GM19372 (cell line): ENCODE results near the gene SACS.

ENCODE experiments used
- ATAC-seq: cut with Tn5 transposase; IDR thresholded peaks from one replicate; pipeline ENCODE4 v1.9.1; 2021; ENCODE audit warnings: mild to moderate bottlenecking, low read depth, moderate library complexity; ENCODE audit not compliant: unreplicated experiment

SACS gene

DNA sequence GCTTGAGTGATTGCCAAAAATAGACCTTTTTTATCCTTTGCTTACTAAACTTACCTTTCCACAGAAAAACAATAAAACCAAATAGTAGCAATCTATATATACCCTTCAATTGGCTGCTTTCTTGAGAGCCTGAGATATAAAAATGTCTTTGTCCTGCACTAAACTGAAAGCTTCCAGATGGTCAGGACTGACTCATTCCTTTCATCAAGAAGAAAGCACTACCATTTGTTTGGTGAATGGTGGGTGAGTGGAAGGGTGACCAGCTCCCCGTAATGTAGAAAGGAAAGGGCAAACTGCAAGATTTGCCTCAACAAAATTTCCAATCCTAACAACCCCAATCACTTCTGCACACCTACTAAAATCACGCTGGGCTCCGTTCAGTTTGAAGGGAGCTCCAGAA lies 67.8 kb downstream of the SACS start:
- ATAC-seq = no peak

DNA sequence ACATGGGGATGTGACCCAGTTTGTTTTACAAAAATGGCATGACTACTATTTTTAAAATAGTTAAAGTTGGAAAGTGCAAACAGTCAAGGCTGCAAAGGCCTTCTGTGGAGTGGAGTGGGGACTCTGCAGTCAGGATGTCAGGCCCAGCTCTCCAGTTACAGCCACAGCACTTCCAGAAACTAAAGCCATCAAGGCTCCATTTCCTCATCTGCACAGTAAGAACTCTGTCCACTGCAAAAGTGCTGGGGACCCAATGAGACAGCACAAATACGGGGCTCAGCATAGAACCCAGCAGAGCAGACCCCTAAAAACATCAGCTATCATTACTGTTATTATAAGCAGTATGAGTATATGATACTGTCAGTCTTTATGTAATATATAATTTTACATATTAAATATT lies 73.6 kb downstream of the SACS start:
- ATAC-seq = no peak

- no peak for ATAC-seq
These were observed 76.2 kb downstream of the SACS start for GRCh38 chr13:23357349-23357748.

DNA sequence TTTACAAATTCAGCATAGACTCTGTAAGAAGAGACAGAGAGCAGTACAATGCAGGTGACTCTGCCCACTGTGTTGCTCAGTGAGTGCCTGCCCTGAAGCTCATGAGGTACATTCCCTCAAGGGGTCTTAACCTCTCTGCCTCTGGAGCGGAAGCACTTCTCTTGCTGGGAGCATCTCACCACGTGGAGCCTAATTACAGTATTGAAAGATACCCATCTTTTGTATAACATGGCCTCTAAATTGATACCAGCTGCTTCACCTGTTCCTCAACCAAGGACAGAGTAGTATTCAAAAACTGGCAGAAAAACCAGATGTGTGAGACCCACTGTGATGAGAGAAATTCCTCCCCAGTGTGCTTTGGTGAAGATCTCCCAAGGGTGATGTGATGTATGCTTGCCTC lies 77.1 kb downstream of the SACS start:
- no peak for ATAC-seq

- ATAC-seq = no peak
These were observed 79.0 kb downstream of the SACS start for GRCh38 chr13:23354520-23354919.

GRCh38 chr13:23352161-23352560 lies 81.3 kb downstream of the SACS start:
- ATAC-seq = no peak

- no peak for ATAC-seq
These were observed 83.5 kb downstream of the SACS start for GRCh38 chr13:23350009-23350408.

DNA sequence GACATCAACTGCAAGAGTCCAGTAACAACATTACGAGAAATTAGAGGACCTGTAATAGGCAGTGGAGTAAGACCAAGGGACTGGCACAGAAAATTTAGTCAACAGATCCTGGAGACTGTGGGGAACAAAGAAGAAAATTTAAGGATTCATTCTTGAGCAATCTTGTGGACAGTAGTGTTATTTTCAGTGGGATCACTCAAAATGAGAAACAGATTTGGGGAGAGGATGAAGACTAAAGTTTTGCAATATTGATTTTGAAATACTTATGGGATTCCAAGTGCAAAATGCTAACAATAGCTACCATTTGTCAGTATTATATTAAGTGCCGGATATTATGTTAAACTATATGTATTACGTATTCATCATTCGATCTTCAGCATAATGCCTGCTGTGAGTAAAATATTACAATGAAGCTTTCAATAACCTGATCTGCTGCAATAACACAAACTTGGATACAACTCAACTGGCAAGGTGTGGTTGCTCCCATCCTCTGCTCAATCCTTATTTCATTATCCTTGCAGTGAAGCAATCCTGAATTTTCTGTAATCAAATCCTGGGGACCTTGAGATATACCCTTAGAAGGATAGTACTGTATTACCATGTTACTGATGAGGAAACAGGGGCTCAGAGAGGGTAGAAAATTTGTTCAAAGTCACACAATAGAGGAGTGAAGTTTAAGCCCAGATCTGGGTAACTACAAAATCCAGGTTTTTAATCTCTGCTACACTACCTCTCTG lies 84.2 kb downstream of the SACS start:
- no peak for ATAC-seq

DNA sequence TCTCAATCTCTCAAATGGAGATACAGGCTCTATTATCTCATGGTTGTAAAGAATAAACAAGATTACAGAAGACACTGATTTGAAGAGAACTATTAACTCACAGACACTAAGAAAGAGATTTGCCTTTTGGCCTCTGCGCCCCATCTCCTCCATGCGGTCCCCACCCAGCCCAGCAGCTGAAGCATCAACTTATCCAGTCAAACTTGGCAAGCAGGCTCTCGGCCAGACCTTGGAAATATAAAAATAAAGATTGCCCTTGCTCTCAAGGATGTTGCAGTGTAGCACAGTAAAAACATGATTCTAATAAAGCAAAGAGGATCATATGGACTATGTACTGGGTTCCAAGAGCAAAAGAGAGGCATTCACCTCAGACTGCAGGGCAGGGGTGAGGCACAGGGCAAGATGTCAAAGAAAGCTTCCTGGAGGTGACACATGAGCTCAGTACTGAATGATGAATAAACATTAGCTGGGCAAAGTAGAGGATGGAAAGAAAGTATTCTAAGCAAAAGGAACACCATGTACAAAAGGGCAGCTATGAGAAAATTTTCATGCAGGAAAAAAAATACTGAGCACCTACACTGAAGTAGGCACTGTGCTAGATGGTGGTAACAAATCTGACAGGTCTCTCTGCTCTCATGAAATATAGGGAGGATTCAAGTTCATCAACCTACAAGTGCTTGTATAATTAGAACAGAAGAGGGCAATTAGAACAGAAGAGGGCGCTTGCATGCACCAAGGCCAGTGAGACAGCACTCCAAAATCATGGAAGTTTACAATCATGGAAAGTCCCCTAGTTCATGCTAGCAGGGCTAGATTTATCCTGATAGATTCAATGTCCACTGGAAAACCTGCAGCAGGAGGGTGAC lies 85.0 kb downstream of the SACS start:
- no peak for ATAC-seq

- ATAC-seq = no peak
These were observed 85.9 kb downstream of the SACS start for GRCh38 chr13:23347601-23348000.

DNA sequence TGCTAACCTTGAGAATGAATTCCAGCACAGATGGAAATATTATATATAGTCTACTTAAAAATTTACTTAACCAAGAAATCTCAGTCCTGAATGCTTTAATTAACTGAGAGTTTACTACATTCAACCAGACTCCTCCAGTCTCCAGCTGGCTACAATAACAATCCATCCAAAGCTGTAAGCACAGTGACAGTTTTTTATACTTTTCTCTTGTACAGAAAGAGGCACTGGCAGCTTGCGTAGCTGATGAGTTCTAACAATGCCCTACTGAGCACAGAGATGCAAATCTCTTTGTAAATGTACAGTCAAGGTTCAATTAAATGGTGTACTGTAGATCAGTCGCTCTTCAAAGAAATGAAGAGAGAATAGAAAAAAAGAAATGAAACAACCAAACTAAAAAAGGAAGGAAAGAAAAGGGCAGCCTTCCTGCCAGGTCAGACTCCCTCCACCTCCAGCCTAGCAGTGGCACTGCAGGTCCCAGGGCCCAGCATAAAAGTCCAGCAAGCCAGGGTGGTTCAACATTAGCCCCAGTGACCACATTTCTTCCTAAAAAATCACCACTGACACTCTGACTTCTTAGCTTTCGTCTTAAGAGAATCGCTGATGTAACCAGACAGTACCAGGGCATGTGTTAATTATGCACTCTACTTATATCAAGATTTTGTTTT lies 88.4 kb downstream of the SACS start:
- no peak for ATAC-seq

GRCh38 chr13:23339225-23339624 lies 94.3 kb downstream of the SACS start:
- no peak for ATAC-seq

DNA sequence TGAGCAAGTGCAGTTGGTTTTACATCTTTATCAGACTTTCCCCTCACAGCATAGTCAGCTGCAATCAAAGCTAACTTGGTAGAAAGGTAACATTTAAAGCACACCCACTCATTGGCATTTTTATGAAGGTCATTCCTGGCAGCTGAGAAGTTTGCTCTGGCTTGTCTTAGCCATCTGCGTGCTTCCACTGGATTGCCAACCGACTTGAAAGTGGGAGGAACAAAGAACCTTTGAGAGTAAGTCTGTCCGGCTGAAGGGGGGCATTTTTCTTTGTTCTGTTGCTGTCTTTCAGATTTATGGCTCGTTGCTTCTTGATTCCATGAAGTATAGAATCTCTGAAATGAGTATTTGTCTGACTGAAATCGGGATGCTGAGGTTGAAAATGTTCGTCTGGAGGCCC lies 103.1 kb downstream of the SACS start:
- ATAC-seq = no peak

GRCh38 chr13:23325191-23325590 lies 108.3 kb downstream of the SACS start:
- ATAC-seq = no peak

DNA sequence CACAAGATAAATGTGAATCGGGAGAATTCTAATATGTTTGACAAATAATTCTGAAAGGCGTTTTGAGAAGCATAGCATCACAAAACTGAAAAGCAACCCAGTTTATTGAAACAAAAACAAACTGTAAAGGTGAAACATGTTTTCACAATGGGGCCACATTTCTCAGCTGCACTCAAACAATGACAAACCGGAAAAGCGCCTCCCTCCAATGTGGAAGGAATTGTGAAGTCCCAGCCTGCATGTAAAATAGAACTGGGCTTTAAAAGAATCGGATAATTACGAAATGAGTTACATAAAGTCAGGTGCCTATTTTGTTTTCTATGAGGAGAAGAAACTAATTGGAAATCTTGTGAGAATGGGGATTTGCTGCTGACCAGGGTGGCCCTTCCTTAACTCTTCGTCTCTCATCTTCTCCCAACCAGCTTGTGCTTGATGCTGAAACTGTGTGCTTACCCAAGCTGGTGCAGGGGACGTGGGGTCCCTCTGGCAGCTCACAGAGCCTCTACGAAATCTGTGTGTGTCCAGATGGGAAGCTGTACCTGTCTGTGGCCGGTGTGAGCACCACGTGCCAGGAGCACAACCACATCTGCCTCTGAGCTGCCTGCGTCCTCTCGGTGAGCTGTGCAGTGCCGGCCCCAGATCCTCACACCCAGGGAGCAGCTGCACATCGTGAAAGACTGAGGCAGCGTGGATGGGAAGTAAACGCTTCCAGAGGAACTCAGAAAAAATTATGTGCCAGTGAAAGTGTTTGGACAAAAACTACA lies 109.4 kb downstream of the SACS start:
- ATAC-seq = no peak

GRCh38 chr13:23322353-23323336 lies 110.9 kb downstream of the SACS start:
- no peak for ATAC-seq

DNA sequence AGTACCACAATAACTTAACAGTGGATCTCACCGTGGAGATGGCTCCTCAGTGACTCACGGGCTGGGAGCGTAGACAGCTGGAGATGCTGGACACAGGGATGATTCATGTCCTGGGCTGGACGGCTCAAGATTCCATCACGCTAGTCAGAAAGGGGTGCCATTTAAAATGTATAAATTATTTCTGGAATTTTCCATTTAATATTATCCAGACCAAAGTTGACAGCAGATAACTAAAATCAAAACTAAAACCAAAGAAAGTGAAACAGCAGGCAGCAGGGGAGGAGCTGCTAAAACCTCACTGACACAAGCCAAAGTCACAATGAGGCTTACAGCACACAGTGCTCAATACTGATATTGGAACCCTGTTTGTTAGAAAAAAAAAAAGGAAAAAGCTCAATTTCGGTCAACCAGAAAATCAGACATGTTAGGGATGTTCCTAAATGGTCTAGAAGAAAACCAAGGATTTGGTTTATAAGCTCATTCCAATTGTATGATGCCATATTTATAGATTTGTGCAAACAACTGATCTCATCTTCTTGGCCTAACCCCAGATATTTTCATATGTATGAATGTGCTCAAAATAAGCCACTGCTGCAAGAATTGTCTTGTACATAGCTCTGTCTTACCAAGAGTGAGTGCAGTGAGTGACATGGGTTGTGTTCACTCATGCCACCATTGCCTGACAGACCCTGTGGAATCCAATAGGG lies 111.8 kb downstream of the SACS start:
- peak; percentile 80 for ATAC-seq

GRCh38 chr13:23320926-23321534 lies 112.5 kb downstream of the SACS start:
- no peak for ATAC-seq

DNA sequence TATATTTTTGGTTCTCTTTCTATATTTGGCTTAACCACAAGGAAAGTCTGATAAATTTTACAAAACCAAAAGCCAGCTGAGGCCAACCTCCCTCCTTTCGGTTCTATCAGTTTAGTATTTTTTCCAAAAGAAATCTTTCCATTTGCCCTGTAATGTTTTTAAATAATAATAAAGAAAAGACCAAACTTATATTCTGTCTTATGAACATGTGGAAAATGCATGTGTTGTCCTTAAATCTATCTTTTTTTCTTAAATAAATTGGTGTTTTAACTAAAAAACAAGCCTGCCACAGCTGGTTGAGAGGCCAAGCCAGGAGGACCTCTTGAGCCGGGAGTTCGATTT lies 113.6 kb downstream of the SACS start:
- no peak for ATAC-seq
